Transverse colon (tissue), 4 donors: ENCODE results near the gene CCDC91.

Experiments used
- CTCF ChIP-seq, 5 experiments: fragments of 200-600 bp in 3 of 5; fragments of 450-650 bp in 2 of 5; sonication (generic) in 3 of 5; IDR thresholded peaks; 1 replicate in 2 of 5; 2 replicates in 3 of 5; pipeline ENCODE4 v1.5.1; 2016 to 2017; ENCODE audit warnings: antibody characterized with exemption in 5 of 5, inconsistent platforms in 3 of 5, mild to moderate bottlenecking in 2 of 5, moderate library complexity in 1 of 5
- POLR2A ChIP-seq: fragments of 450-650 bp; IDR thresholded peaks from one replicate; pipeline ENCODE4 v1.6.1; 2016; ENCODE audit warnings: antibody characterized with exemption, mild to moderate bottlenecking, moderate library complexity
- POLR2AphosphoS5 ChIP-seq, 3 donors: sonication (generic); formaldehyde crosslinking; IDR thresholded peaks; one replicate each; pipeline ENCODE4 v1.6.1; 2016; ENCODE audit warnings: antibody characterized with exemption in 3 of 3

- TF ChIP-seq POLR2AphosphoS5 (IDR thresholded peaks at IDR 0.05) = no peak
- no peak for TF ChIP-seq CTCF (IDR thresholded peaks at IDR 0.05)
- no peak for TF ChIP-seq POLR2A
These were observed 15.1 kb upstream of the CCDC91 start for GRCh38 chr12:28175098-28175589.
